Body of pancreas (tissue), 4 donors: ENCODE measurements around the gene UBL3. TPM values are rescaled to one million over a fixed set of nuclear protein-coding genes. Genes with fewer than 3 reads are reported as not detected.

Experiments
- ATAC-seq: fragments of 150-250 bp; one replicate; pipeline ENCODE4 v1.9.1; 2016
- DNase-seq, 4 donors: peaks; one replicate each; pipeline ENCODE4 v3.0.0-alpha.2; 2019
- H3K27ac ChIP-seq, 4 donors: fragments of 200-600 bp; sonication (generic); 1 replicate in 3 of 4; 2 replicates in 1 of 4; pipeline versions ENCODE4 v1.5.1 to v1.6.1; 2016 to 2019; ENCODE audit warnings: mild to moderate bottlenecking in 1 of 4, mixed read lengths in 1 of 4, moderate library complexity in 1 of 4
- H3K27me3 ChIP-seq, 2 donors: fragments of 200-600 bp; sonication (generic); one replicate each; pipeline ENCODE4 v1.6.0; 2016; ENCODE audit warnings: mild to moderate bottlenecking in 1 of 2
- H3K36me3 ChIP-seq, 2 donors: fragments of 200-600 bp; sonication (generic); replicated peaks in 1 of 2; 2 replicates each; pipeline ENCODE4 v1.5.1; 2016; ENCODE audit warnings: low read depth in 2 of 2; ENCODE audit not compliant: insufficient read depth in 1 of 2
- H3K4me1 ChIP-seq: fragments of 200-600 bp; sonication (generic); one replicate; pipeline ENCODE4 v1.6.0; 2016
- H3K4me3 ChIP-seq, 2 donors: fragments of 200-600 bp; sonication (generic); 1 replicate in 1 of 2; 2 replicates in 1 of 2; pipeline ENCODE4 v1.5.1; 2016 to 2019
- H3K9me3 ChIP-seq, 3 donors: fragments of 200-600 bp; sonication (generic); 1 replicate in 2 of 3; 2 replicates in 1 of 3; pipeline ENCODE4 v1.5.1; 2016
- POLR2A ChIP-seq, 3 donors: fragments of 450-650 bp; IDR thresholded peaks; one replicate each; pipeline ENCODE4 v1.6.1; 2016; ENCODE audit warnings: antibody characterized with exemption in 3 of 3, mild to moderate bottlenecking in 2 of 3
- WGBS, 2 donors: methylation state at CpG; one replicate each; pipeline ENCODE4 v1.1.5; 2017; 5-methylcytosine and 5-hydroxymethylcytosine counted together
- intact Hi-C: fragments of 100-400 bp; cut with DNase I; formaldehyde crosslinking; loops from one replicate; pipeline ENCODE4 v1.15.1; 2023
- total RNA-seq, 2 donors: library from RNA; depleted of rRNA; stranded (reverse); fragments of >200 nt; gene quantifications; one replicate each; pipeline ENCODE4 v1.1.0, GENCODE V29; 2016
- TF ChIP-seq, protein P1 (sequence below), 7 experiments: fragments of 450-650 bp in 4 of 7; fragments of 200-600 bp in 3 of 7; sonication (generic) in 3 of 7; IDR thresholded peaks; one replicate each; pipeline ENCODE4 v1.5.1; 2016 to 2019; ENCODE audit warnings: antibody characterized with exemption in 7 of 7

UBL3 gene
- total RNA-seq, 2 donors from 2014 or later = 20.4 to 33.2 TPM

DNA sequence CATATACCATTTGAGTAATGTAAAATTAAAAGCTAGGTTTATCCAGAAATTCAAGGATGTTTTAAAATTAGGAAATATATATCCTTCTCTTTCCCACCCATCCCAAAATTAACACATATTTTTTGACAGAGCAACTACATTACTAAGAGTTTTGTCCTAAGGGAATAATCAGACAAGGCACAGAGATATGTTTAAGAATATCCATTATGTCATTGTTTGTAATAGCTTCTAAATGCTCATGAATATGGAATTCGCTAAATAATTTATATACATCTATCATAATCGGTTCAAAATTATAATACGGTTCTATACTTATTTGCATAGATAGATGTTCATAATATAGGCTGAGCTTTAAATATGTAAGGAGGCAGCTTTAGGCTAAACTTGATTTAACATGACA, 9.8 kb downstream of the UBL3 start:
- H3K4me1 ChIP-seq = peaks cover 63% of the 10 kb centered on the region
- DNase-seq (no peak), ATAC-seq (no peak)
- no peaks in the 10 kb centered on the region for H3K36me3 ChIP-seq
- H3K27ac ChIP-seq = no peak overlapping the region
- intact Hi-C loops = no loop called here
- no peaks in the 10 kb centered on the region for H3K27me3 ChIP-seq
- no peak overlapping the region for H3K4me3 ChIP-seq
- no peak for TF ChIP-seq POLR2A (IDR thresholded peaks at IDR 0.05)
- no peaks in the 10 kb centered on the region for H3K9me3 ChIP-seq
- WGBS, 2 donors = 69 to 71% methylated on average over 3 of the region's 3 CpGs

DNA sequence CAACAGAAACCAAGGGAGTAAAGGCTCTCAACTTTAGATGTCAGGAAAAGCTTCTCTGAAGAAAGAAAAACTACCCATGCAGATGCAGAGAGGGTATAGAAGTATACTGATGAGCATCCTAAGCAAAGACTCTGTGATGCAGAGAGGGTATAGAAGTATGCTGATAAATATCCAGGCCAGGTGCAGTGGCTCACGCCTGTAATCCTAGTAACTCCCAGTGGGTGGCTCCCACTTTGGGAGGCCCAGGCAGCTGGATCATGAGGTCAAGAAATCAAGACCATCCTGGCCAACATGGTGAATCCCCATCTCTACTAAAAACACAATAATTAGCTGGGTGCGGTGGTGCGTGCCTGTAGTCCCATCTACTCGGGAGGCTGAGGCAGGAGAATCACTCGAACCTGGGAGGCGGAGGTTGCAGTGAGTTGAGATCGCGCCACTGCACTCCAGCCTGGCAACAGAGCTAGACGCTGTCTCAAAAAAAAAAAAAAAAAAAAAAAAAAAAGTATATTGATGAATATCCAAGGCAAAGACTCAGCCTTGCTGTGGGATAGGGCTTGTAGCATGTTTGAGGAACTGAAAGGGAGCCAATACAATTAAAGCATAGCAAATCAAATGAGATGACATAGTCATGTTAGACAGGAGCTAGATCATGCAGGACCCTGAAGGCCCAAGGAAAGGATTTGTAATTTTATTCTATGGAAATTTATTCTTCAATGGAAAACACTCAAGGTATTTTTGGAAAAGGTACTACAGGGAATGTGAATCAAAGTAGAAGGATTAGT, 14.9 kb downstream of the UBL3 start:
- TF ChIP-seq POLR2A (IDR thresholded peaks at IDR 0.05) = no peak
- TF ChIP-seq, protein P1, sequence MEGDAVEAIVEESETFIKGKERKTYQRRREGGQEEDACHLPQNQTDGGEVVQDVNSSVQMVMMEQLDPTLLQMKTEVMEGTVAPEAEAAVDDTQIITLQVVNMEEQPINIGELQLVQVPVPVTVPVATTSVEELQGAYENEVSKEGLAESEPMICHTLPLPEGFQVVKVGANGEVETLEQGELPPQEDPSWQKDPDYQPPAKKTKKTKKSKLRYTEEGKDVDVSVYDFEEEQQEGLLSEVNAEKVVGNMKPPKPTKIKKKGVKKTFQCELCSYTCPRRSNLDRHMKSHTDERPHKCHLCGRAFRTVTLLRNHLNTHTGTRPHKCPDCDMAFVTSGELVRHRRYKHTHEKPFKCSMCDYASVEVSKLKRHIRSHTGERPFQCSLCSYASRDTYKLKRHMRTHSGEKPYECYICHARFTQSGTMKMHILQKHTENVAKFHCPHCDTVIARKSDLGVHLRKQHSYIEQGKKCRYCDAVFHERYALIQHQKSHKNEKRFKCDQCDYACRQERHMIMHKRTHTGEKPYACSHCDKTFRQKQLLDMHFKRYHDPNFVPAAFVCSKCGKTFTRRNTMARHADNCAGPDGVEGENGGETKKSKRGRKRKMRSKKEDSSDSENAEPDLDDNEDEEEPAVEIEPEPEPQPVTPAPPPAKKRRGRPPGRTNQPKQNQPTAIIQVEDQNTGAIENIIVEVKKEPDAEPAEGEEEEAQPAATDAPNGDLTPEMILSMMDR (IDR thresholded peaks at IDR 0.05) = no peak
- WGBS, 2 donors = 96% methylated on average over 9 of the region's 9 CpGs
- DNase-seq (no peak), ATAC-seq (no peak)
- Histone ChIP-seq H3K4me1 (peaks cover 41% of the 10 kb centered on the region), H3K4me3 (no peak overlapping the region), H3K9me3 (no peaks in the 10 kb centered on the region), H3K27me3 (no peaks in the 10 kb centered on the region), H3K36me3 (no peaks in the 10 kb centered on the region), H3K27ac (no peak overlapping the region)
- intact Hi-C loops = loop anchor here (10.0 kb wide), 1 partner anchor 269 kb away; no protein-coding TSS in a partner anchor

DNA sequence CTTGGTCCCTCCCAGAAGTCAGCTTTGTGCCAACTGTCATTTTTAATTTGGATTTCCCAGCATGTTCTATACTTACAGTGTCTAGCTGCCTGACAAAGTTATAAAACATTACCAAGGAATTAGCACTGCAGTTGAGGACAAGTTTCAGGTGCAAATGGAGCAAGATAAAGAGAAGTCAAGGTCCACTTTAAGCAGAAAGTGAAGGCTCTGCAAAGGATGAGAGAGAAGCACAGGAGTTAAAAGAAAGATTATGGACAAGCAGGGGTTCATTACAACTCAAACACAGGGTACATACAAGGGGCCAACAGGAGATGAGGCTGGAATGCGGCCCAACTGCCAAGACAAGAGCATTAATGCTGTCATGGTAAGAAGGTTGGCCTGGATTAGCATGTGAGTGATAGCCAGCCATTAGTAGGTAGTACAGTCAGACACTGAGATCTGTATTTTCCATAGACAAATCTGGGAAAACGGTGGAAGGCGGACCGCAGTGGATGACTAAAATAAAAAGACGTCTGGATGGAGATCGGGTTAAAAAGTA, 17.6 kb downstream of the UBL3 start:
- H3K36me3 ChIP-seq = no peaks in the 10 kb centered on the region
- no peak overlapping the region for H3K27ac ChIP-seq
- intact Hi-C loops = loop anchor here (10.0 kb wide), 1 partner anchor 272 kb away; no protein-coding TSS in a partner anchor
- no peak for DNase-seq
- H3K27me3 ChIP-seq = no peaks in the 10 kb centered on the region
- no peak for ATAC-seq
- H3K9me3 ChIP-seq = no peaks in the 10 kb centered on the region
- WGBS, 2 donors = 79 to 80% methylated on average over 6 of the region's 6 CpGs
- TF ChIP-seq, protein P1 (IDR thresholded peaks at IDR 0.05) = no peak
- no peak for TF ChIP-seq POLR2A (IDR thresholded peaks at IDR 0.05)
- peaks cover 26% of the 10 kb centered on the region for H3K4me1 ChIP-seq
- no peak overlapping the region for H3K4me3 ChIP-seq

DNA sequence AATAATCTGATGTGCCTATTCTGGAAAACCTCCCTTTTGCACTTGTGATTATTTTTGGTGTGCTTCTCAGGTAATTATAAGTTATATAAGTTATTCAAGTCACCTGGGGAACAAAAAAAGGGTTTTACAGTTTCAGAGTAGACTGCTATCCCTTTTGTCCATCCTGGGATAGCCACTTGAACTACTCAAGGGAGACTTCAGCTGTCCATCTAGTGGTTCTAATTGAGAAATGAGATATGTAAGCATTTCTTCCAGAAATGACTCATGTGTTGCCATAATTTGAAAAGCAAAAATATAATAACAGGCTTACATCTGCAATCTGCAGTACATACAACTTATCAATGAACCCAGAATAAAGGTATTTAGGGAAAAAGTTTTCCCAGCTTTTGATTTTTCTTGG, 20.4 kb downstream of the UBL3 start:
- H3K9me3 ChIP-seq = no peaks in the 10 kb centered on the region
- intact Hi-C loops = loop anchor here (10.0 kb wide), 1 partner anchor 275 kb away; no protein-coding TSS in a partner anchor

DNA sequence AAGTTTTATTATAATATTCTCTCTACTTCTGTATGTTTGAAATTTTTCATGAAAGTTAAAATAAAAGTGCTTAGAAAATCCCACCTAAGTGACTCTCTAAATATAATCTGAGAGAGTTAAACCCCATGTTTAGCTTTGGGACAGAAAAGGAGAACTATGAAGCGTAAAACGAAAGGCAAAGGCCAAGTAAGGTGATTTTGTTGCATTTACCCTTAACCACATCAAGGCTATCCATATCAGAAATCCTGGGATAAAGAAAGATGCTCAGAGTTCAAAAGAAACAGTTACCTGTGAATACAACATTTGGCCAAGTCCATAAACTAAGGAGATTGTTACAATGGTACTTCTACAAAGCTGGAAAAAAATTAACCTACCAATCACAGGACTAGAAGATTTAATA, 31.3 kb downstream of the UBL3 start:
- Histone ChIP-seq H3K27me3 (no peaks in the 10 kb centered on the region), H3K36me3 (no peaks in the 10 kb centered on the region), H3K4me1 (peaks cover 49% of the 10 kb centered on the region), H3K9me3 (no peaks in the 10 kb centered on the region), H3K4me3 (no peak overlapping the region), H3K27ac (no peak overlapping the region)
- no peak for ATAC-seq
- no peak for DNase-seq
- TF ChIP-seq, protein P1 (IDR thresholded peaks at IDR 0.05) = no peak
- no peak for TF ChIP-seq POLR2A (IDR thresholded peaks at IDR 0.05)
- 54 to 73% methylated on average over 2 of the region's 2 CpGs for WGBS, 2 donors
- intact Hi-C loops = no loop called here

More for the DNA sequence above, 20.4 kb downstream of the UBL3 start:
- Histone ChIP-seq H3K4me1 (peaks cover 15% of the 10 kb centered on the region), H3K36me3 (no peaks in the 10 kb centered on the region), H3K4me3 (no peak overlapping the region), H3K27me3 (no peaks in the 10 kb centered on the region), H3K27ac (no peak overlapping the region)
- TF ChIP-seq POLR2A (IDR thresholded peaks at IDR 0.05) = no peak
- TF ChIP-seq, protein P1 (IDR thresholded peaks at IDR 0.05) = no peak
- DNase-seq = no peak
- no peak for ATAC-seq
